ENCODE data around the gene MEP1A. TPM values are rescaled to one million over a fixed set of nuclear protein-coding genes. Genes with fewer than 3 reads are reported as not detected.
"Not testable (repeated sequence)": the region's sequence is repeated elsewhere in the genome, so short reads cannot be mapped to it uniquely, and the experiment has no call there.

MEP1A gene
- total and polyA plus RNA-seq, 10 donors = 0.09 to 0.94 (median 0.22) TPM; not detected in 3

- peak overlapping the region in 1 of 8 donors; percentile 52 for H3K4me3 ChIP-seq
- no peak for TF ChIP-seq POLR2A (IDR thresholded peaks at IDR 0.05)
- no peak for TF ChIP-seq CTCF (IDR thresholded peaks at IDR 0.05 in 8 of 11, conservative IDR thresholded peaks at IDR 0.05 in 3 of 11)
- peak in 1 of 3 donors; percentile 73 for TF ChIP-seq POLR2AphosphoS5 (IDR thresholded peaks at IDR 0.05)
- DNase-seq = no peak
- peaks cover 0 to 28% (median 8%) of the 10 kb centered on the region in 6 donors for H3K4me1 ChIP-seq
- 24 to 51% (median 36%) methylated on average over 2 of the region's 2 CpGs for WGBS, 5 donors
- H3K36me3 ChIP-seq = no peaks in the 10 kb centered on the region
- no peaks in the 10 kb centered on the region for H3K27me3 ChIP-seq (replicated peaks in 1 of 7)
- intact Hi-C loops (cut with DNase I; ENCODE audit: low total_unique reads) = no loop called here
- peak overlapping the region in 7 of 8 donors; percentile 11 to 85 (median 76) for H3K27ac ChIP-seq
- H3K9me3 ChIP-seq = peaks cover 0 to under 1% (median 0%) of the 10 kb centered on the region in 8 donors
These were observed 20.4 kb upstream of the MEP1A start for GRCh38 chr6:46772762-46773161.

DNA sequence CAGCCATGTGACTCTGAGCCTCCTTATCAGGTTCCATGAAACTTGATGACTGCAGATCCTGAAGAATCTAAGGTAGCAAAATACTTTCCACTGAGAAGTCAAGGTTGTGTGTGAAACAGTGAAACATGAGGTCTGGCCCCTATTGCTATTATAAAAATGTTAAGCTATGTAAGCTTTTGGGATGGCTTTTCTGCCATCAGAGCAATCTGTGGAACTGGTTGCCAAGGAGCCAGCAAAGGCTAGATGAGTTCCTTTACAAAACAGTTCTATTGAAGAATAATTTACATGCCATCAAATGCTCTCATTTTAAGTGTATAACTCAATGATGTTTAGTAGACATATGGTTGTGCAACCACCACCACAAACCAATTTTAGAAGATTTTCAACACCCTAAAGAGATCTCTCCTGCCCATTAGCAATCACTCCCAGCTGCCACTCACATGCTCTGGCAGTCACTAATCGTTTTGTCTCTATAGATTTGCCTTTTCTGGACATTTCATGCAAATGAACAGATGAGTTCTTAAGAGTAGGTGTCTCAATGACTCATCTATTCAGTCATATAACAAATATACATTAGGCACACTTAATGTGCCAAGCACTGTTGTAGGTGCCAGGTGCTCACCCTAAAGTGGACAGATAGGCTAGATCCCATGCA is 19.9 kb upstream of the MEP1A start:
- TF ChIP-seq POLR2AphosphoS5 (IDR thresholded peaks at IDR 0.05) = no peak
- H3K4me3 ChIP-seq = peak overlapping the region in 1 of 8 donors; percentile 44
- H3K27ac ChIP-seq = peak overlapping the region in 7 of 8 donors; percentile 3 to 85 (median 72)
- intact Hi-C loops (cut with DNase I; ENCODE audit: low total_unique reads) = no loop called here
- 25 to 61% (median 50%) methylated on average over 1 of the region's 1 CpG for WGBS, 5 donors
- H3K36me3 ChIP-seq = no peaks in the 10 kb centered on the region
- no peak for DNase-seq
- no peaks in the 10 kb centered on the region for H3K9me3 ChIP-seq
- peaks cover 0 to 28% (median 8%) of the 10 kb centered on the region in 6 donors for H3K4me1 ChIP-seq
- H3K27me3 ChIP-seq (replicated peaks in 1 of 7) = no peaks in the 10 kb centered on the region

- WGBS, 5 donors = 88 to 97% (median 96%) methylated on average over 12 to 24 of the region's 24 CpGs
- Histone ChIP-seq H3K27ac (peak overlapping the region in 1 of 8 donors; percentile 85), H3K4me1 (peaks cover 0 to 28% (median 8%) of the 10 kb centered on the region in 6 donors)
- H3K9me3 ChIP-seq; H3K36me3 ChIP-seq; H3K27me3 ChIP-seq (replicated peaks in 1 of 7); H3K4me3 ChIP-seq; intact Hi-C loops (cut with DNase I; ENCODE audit: low total_unique reads): not testable (repeated sequence)
- peak; percentile 71 for DNase-seq
These were observed 18.5 kb upstream of the MEP1A start for GRCh38 chr6:46774736-46775135.

DNA sequence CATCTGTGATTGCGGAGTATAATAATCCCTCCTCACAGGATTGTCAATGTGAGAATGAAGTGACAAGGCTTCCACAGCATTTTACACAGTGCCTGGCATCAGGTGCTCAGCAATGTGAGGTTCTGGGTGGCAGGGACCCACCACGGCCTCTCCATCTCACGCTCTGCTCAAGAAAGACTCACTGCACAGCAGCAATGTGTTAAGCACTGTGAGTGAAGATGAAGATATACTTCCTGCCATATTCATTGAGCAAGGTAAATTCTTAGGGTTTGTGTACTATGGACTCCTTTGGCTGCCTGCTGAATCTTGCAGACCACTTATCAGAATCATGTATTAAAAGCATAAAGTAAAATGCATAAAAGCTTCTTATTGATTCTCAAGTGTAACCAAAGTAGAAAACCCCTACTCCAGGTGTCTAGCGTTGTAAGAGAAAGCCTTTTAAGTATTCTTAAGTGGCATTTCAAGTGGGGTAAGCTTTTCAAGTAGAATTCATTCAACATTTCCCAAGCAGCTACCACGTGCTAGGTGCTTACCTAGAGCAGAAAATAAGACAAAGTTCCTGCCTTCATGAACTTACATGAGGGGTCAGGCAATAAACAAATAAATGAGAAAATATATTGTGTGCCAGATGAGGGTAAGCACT is 17.0 kb upstream of the MEP1A start:
- Histone ChIP-seq H3K36me3 (no peaks in the 10 kb centered on the region), H3K9me3 (no peaks in the 10 kb centered on the region), H3K4me3 (no peak overlapping the region), H3K27ac (no peak overlapping the region), H3K4me1 (peaks cover 0 to 22% (median 8%) of the 10 kb centered on the region in 6 donors), H3K27me3 (replicated peaks in 1 of 7) (no peaks in the 10 kb centered on the region)
- WGBS, 5 donors = 83 to 90% (median 88%) methylated on average over 5 of the region's 5 CpGs
- no peak for TF ChIP-seq CTCF (IDR thresholded peaks at IDR 0.05 in 8 of 11, conservative IDR thresholded peaks at IDR 0.05 in 3 of 11)
- no peak for TF ChIP-seq POLR2AphosphoS5 (IDR thresholded peaks at IDR 0.05)
- TF ChIP-seq POLR2A (IDR thresholded peaks at IDR 0.05) = no peak
- intact Hi-C loops (cut with DNase I; ENCODE audit: low total_unique reads) = no loop called here
- DNase-seq = no peak

All from spleen (tissue), 11 donors.